Spinal cord (tissue), 10 donors: ENCODE results near the gene IL6. TPM values are rescaled to one million over a fixed set of nuclear protein-coding genes. Genes with fewer than 3 reads are reported as not detected.

ENCODE experiments used
- DNase-seq, 6 donors: peaks; one replicate each; pipeline versions ENCODE4 v3.0.0 to v3.0.0-alpha.2; 2013 to 2015; ENCODE audit warnings: low spot score in 6 of 6, low read depth in 4 of 6
- H3K27ac ChIP-seq: one replicate; pipeline ENCODE4 v1.5.1; 2013; ENCODE audit warnings: low read depth, low read length, control low read depth
- H3K27me3 ChIP-seq: one replicate; pipeline ENCODE4 v1.6.1; 2013; ENCODE audit warnings: low read length; ENCODE audit not compliant: control insufficient read depth, insufficient read depth
- H3K36me3 ChIP-seq: one replicate; pipeline ENCODE4 v1.6.1; 2013; ENCODE audit warnings: low read length; ENCODE audit not compliant: control insufficient read depth, insufficient read depth
- H3K4me1 ChIP-seq: one replicate; pipeline ENCODE4 v1.6.1; 2013; ENCODE audit warnings: low read length; ENCODE audit not compliant: control insufficient read depth, insufficient read depth
- H3K4me3 ChIP-seq: one replicate; pipeline ENCODE4 v1.5.1; 2013; ENCODE audit warnings: low read depth, low read length, control low read depth
- H3K9me3 ChIP-seq: one replicate; pipeline ENCODE4 v1.6.1; 2013; ENCODE audit warnings: low read length; ENCODE audit not compliant: control insufficient read depth, insufficient read depth
- WGBS: methylation state at CpG from one replicate; pipeline ENCODE4 v1.1.5; 2013; ENCODE audit warnings: missing lambda C conversion rate; ENCODE audit not compliant: insufficient coverage; 5-methylcytosine and 5-hydroxymethylcytosine counted together
- polyA plus RNA-seq, 2 donors: library from polyadenylated mRNA; unstranded; fragments of 120-200 nt; gene quantifications; one replicate each; pipeline ENCODE4 v1.2.1, GENCODE V29; 2013; ENCODE audit not compliant: insufficient read length in 2 of 2
- total RNA-seq, 2 donors: library from RNA; depleted of rRNA in 1 of 2; stranded (reverse); fragments of 120-200 nt in 1 of 2; fragments of >200 nt in 1 of 2; gene quantifications; one replicate each; pipeline versions ENCODE4 v1.2.3 to v1.2.4, GENCODE V29; 2013 to 2014
- donor health status: healthy.

IL6 gene
- total and polyA plus RNA-seq, 4 donors: 0.22 to 0.41 (median 0.35) TPM; not detected in 1

GRCh38 chr7:22731766-22732165, 4.8 kb downstream of the IL6 start:
- no peak for DNase-seq
- no peak overlapping the region for H3K27ac ChIP-seq
- no peaks in the 10 kb centered on the region for H3K36me3 ChIP-seq
- no peaks in the 10 kb centered on the region for H3K9me3 ChIP-seq
- no peak overlapping the region for H3K4me3 ChIP-seq
- H3K4me1 ChIP-seq: peaks cover 8% of the 10 kb centered on the region
- peaks cover 3% of the 10 kb centered on the region for H3K27me3 ChIP-seq
- WGBS: no CpG with 5 or more reads among the region's 2 CpGs

DNA sequence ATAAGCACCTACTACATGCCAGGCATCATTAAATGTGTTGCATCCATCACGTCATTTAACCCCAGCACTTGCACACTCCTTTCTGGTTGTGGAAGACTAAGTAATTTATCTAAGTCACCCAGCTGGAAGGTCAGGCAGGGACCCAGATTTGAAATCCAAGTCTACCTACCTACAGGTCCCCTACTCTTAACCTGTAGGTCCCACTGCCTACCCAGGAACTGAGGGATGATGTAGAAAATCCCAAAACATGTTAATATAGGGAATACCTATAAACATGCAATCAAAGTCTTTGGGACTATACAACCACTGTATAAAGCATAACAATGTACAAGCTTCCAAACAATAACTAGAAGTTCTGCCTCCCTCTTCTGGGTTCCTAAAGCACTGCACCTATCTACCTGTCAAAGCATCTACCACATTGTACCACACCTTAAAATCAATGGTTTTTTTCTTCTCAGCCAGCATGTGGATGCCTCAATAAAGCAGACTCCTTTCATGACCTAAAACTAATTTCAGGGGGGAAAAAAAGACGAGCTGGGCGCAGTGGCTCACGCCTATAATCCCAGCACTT, 5.6 kb downstream of the IL6 start:
- no peaks in the 10 kb centered on the region for H3K27me3 ChIP-seq
- H3K27ac ChIP-seq: no peak overlapping the region
- no peaks in the 10 kb centered on the region for H3K36me3 ChIP-seq
- 0% methylated on average over 1 of the region's 4 CpGs for WGBS
- H3K4me3 ChIP-seq: no peak overlapping the region
- no peaks in the 10 kb centered on the region for H3K4me1 ChIP-seq
- no peak for DNase-seq
- no peaks in the 10 kb centered on the region for H3K9me3 ChIP-seq

DNA sequence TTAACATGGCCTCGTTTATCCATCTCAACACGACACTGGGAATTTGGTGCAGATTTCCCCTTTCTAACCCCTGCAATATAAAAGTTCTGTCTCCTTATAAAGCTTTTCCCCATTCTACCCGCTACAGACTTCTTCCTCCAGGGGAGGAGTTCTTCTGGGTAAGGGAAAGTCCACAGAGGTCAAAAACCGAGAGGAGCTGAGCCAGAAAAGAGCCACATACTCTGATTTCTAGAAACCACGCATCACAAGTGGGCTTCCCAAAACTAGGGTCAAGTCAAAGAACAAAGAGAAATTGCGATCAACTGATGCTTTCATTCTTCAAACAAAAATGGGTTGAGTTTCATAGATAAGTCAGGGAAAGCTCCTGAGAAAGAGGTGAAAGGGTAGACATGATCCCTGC, 6.8 kb downstream of the IL6 start:
- Histone ChIP-seq H3K9me3 (no peaks in the 10 kb centered on the region), H3K4me1 (no peaks in the 10 kb centered on the region), H3K27ac (no peak overlapping the region), H3K27me3 (no peaks in the 10 kb centered on the region), H3K4me3 (no peak overlapping the region), H3K36me3 (no peaks in the 10 kb centered on the region)
- no peak for DNase-seq
- WGBS: 94% methylated on average over 2 of the region's 6 CpGs

GRCh38 chr7:22743014-22743413, 16.0 kb downstream of the IL6 start:
- no peak overlapping the region for H3K27ac ChIP-seq
- no peaks in the 10 kb centered on the region for H3K27me3 ChIP-seq
- H3K9me3 ChIP-seq: no peaks in the 10 kb centered on the region
- no peaks in the 10 kb centered on the region for H3K36me3 ChIP-seq
- H3K4me3 ChIP-seq: no peak overlapping the region
- WGBS: no CpG with 5 or more reads among the region's 4 CpGs
- no peak for DNase-seq
- no peaks in the 10 kb centered on the region for H3K4me1 ChIP-seq

DNA sequence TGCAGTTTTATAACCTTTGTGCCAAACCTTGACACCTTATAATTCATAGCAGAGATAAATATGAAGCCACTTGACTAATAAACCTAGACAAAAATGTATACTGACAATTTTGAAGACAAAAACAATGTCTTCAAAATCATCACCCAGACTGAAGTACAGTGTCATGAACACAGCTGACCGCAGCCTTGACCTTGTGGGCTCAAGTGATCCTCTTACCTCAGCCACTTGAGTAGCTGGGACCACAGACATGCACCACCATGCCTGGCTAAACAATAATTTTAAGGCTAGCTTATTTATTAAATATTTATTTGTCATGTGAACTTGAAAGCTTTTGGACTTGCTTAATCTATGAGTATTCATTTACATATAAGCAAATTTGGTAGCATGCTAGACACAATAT, 24.3 kb downstream of the IL6 start:
- Histone ChIP-seq H3K9me3 (no peaks in the 10 kb centered on the region), H3K4me1 (no peaks in the 10 kb centered on the region), H3K27me3 (no peaks in the 10 kb centered on the region), H3K36me3 (no peaks in the 10 kb centered on the region), H3K27ac (no peak overlapping the region), H3K4me3 (no peak overlapping the region)
- DNase-seq: no peak
- WGBS: 40% methylated on average over 1 of the region's 1 CpG

DNA sequence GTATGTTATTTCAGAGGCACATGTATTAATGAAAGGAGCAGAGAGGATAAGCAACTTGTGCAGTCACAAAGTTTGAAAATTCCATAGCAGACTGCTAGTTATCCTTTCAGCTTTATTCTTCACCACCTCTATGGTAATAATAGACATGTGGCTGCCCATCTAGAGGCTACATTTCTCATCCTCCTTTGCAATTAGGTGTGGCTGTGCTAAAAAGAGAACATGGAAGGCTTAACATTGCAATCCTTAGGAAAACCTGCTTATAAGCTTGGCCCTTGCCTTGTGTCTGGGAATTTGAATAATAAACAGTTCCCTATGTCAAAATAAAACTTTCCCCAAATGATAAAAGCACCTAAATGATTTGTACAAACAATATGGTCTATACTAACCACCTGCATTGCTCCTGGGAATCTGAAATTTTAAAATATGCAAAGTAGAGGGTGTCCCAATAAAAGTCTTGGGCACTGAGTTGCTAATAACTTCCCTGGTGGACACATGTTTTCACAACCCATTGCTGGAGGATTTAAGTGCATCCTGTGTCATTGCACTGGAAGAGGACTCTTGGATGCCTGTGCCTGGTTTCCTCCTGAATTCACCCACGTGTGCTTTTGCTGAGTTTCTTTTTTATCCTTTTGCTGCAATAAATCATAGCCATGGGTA, 30.5 kb downstream of the IL6 start:
- WGBS: 43% methylated on average over 1 of the region's 1 CpG

GRCh38 chr7:22758576-22758975, 31.6 kb downstream of the IL6 start:
- H3K27me3 ChIP-seq: no peaks in the 10 kb centered on the region
- no peak overlapping the region for H3K4me3 ChIP-seq
- no peak overlapping the region for H3K27ac ChIP-seq
- H3K4me1 ChIP-seq: no peaks in the 10 kb centered on the region
- no peaks in the 10 kb centered on the region for H3K36me3 ChIP-seq
- no CpG with 5 or more reads among the region's 2 CpGs for WGBS
- no peaks in the 10 kb centered on the region for H3K9me3 ChIP-seq
- DNase-seq: no peak

More for the DNA sequence above, 30.5 kb downstream of the IL6 start:
- H3K9me3 ChIP-seq: no peaks in the 10 kb centered on the region
- no peak for DNase-seq
- H3K36me3 ChIP-seq: no peaks in the 10 kb centered on the region
- no peak overlapping the region for H3K4me3 ChIP-seq
- H3K4me1 ChIP-seq: no peaks in the 10 kb centered on the region
- H3K27me3 ChIP-seq: no peaks in the 10 kb centered on the region
- H3K27ac ChIP-seq: no peak overlapping the region

- H3K4me1 ChIP-seq: no peaks in the 10 kb centered on the region
- no peaks in the 10 kb centered on the region for H3K36me3 ChIP-seq
- no peaks in the 10 kb centered on the region for H3K27me3 ChIP-seq
- no peaks in the 10 kb centered on the region for H3K9me3 ChIP-seq
- no peak overlapping the region for H3K27ac ChIP-seq
- no peak for DNase-seq
- no peak overlapping the region for H3K4me3 ChIP-seq
These were observed 32.7 kb downstream of the IL6 start for GRCh38 chr7:22759721-22760120.

GRCh38 chr7:22762866-22763265, 35.9 kb downstream of the IL6 start:
- no peaks in the 10 kb centered on the region for H3K9me3 ChIP-seq
- WGBS: 65% methylated on average over 2 of the region's 3 CpGs
- H3K27me3 ChIP-seq: no peaks in the 10 kb centered on the region
- no peaks in the 10 kb centered on the region for H3K36me3 ChIP-seq
- H3K4me3 ChIP-seq: no peak overlapping the region
- H3K27ac ChIP-seq: no peak overlapping the region
- H3K4me1 ChIP-seq: no peaks in the 10 kb centered on the region
- DNase-seq: no peak

DNA sequence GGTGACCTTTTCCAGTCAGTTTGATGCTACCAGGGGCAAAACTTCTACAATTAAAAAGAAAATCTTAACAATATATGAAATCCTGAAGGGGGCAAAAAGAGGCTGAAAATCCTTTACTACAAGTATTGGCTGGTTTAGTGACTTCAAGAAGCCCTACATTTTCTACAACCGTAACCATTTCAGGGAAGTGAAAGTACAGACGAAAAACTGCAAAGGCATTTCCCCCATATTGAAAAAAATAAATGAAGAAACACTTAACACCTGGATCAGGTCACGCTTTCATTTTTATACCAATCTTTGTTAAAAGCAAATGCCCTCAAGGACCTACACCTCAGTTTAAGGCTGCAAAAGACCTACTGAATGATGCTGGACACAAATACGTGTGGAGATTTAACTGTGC, 38.6 kb downstream of the IL6 start:
- Histone ChIP-seq H3K4me3 (no peak overlapping the region), H3K27ac (no peak overlapping the region), H3K4me1 (no peaks in the 10 kb centered on the region), H3K9me3 (no peaks in the 10 kb centered on the region), H3K27me3 (no peaks in the 10 kb centered on the region), H3K36me3 (no peaks in the 10 kb centered on the region)
- DNase-seq: no peak
- 60% methylated on average over 2 of the region's 4 CpGs for WGBS
